Measurements from ENCODE around the gene WAPL. TPM values are rescaled to one million over a fixed set of nuclear protein-coding genes. Genes with fewer than 3 reads are reported as not detected.

WAPL gene
- total and polyA plus RNA-seq, 2 of the 13 experiments (the other 11 are each of a cell fraction or from before 2014, with no cell fraction given): 13.2 to 43.5 TPM

GRCh38 chr10:86520871-86521677 lies 518 bp downstream of the WAPL start (continued):
- TF ChIP-seq, protein P1, sequence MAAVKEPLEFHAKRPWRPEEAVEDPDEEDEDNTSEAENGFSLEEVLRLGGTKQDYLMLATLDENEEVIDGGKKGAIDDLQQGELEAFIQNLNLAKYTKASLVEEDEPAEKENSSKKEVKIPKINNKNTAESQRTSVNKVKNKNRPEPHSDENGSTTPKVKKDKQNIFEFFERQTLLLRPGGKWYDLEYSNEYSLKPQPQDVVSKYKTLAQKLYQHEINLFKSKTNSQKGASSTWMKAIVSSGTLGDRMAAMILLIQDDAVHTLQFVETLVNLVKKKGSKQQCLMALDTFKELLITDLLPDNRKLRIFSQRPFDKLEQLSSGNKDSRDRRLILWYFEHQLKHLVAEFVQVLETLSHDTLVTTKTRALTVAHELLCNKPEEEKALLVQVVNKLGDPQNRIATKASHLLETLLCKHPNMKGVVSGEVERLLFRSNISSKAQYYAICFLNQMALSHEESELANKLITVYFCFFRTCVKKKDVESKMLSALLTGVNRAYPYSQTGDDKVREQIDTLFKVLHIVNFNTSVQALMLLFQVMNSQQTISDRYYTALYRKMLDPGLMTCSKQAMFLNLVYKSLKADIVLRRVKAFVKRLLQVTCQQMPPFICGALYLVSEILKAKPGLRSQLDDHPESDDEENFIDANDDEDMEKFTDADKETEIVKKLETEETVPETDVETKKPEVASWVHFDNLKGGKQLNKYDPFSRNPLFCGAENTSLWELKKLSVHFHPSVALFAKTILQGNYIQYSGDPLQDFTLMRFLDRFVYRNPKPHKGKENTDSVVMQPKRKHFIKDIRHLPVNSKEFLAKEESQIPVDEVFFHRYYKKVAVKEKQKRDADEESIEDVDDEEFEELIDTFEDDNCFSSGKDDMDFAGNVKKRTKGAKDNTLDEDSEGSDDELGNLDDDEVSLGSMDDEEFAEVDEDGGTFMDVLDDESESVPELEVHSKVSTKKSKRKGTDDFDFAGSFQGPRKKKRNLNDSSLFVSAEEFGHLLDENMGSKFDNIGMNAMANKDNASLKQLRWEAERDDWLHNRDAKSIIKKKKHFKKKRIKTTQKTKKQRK (IDR thresholded peaks at IDR 0.05; ENCODE audit: low read length): no peak
- TF ChIP-seq RFX1 (IDR thresholded peaks at IDR 0.05) (no peak), IKZF5 (CRISPR knock-in tag; IDR thresholded peaks at IDR 0.05) (peak; percentile 13; the same call in 1 of the 2 replicates), TCF7L2 (IDR thresholded peaks at IDR 0.05; ENCODE audit: low read depth, low read length) (no peak), ZNF792 (CRISPR knock-in tag; IDR thresholded peaks at IDR 0.05) (no peak), ZNF749 (CRISPR knock-in tag; IDR thresholded peaks at IDR 0.05; ENCODE audit: borderline replicate concordance) (no peak), ZMYM4 (CRISPR knock-in tag; IDR thresholded peaks at IDR 0.05) (no peak; the same call in 1 of the 2 replicates), SIN3A (IDR thresholded peaks at IDR 0.05; ENCODE audit: borderline replicate concordance, low read depth, low read length) (no peak), SUZ12 (IDR thresholded peaks at IDR 0.05; ENCODE audit: low read depth, low read length) (no peak), HOMEZ (CRISPR knock-in tag; IDR thresholded peaks at IDR 0.05; ENCODE audit: low read depth) (no peak), ZNF280B (CRISPR knock-in tag; IDR thresholded peaks at IDR 0.05; ENCODE audit: borderline replicate concordance) (no peak), ATF4 (CRISPR knock-in tag; IDR thresholded peaks at IDR 0.05) (no peak), ARID2 (CRISPR knock-in tag; IDR thresholded peaks at IDR 0.05; ENCODE audit: borderline replicate concordance) (no peak), RFXAP (CRISPR knock-in tag; IDR thresholded peaks at IDR 0.05; ENCODE audit: borderline replicate concordance) (no peak)
- TF ChIP-seq, protein P2, sequence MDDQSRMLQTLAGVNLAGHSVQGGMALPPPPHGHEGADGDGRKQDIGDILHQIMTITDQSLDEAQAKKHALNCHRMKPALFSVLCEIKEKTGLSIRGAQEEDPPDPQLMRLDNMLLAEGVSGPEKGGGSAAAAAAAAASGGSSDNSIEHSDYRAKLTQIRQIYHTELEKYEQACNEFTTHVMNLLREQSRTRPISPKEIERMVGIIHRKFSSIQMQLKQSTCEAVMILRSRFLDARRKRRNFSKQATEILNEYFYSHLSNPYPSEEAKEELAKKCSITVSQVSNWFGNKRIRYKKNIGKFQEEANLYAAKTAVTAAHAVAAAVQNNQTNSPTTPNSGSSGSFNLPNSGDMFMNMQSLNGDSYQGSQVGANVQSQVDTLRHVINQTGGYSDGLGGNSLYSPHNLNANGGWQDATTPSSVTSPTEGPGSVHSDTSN (CRISPR knock-in tag; IDR thresholded peaks at IDR 0.05; ENCODE audit: borderline replicate concordance): no peak
- TF ChIP-seq, protein P3, sequence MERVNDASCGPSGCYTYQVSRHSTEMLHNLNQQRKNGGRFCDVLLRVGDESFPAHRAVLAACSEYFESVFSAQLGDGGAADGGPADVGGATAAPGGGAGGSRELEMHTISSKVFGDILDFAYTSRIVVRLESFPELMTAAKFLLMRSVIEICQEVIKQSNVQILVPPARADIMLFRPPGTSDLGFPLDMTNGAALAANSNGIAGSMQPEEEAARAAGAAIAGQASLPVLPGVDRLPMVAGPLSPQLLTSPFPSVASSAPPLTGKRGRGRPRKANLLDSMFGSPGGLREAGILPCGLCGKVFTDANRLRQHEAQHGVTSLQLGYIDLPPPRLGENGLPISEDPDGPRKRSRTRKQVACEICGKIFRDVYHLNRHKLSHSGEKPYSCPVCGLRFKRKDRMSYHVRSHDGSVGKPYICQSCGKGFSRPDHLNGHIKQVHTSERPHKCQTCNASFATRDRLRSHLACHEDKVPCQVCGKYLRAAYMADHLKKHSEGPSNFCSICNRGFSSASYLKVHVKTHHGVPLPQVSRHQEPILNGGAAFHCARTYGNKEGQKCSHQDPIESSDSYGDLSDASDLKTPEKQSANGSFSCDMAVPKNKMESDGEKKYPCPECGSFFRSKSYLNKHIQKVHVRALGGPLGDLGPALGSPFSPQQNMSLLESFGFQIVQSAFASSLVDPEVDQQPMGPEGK (CRISPR knock-in tag; IDR thresholded peaks at IDR 0.05): no peak
